K562 (cell line): ENCODE measurements around the gene TGOLN2. TPM values are rescaled to one million over a fixed set of nuclear protein-coding genes. Genes with fewer than 3 reads are reported as not detected.

Experiments
- ADNP ChIP-seq: fragments of 200-800 bp; sonication (Bioruptor generic); IDR thresholded peaks from 2 replicates; pipeline ENCODE4 v1.6.1; 2016; ENCODE audit warnings: missing genetic modification characterization, missing compliant biosample characterization
- ATF7 ChIP-seq: fragments of 450-650 bp; IDR thresholded peaks from 2 replicates; pipeline ENCODE4 v1.7.1; 2014; ENCODE audit warnings: mild to moderate bottlenecking, moderate library complexity
- CBX5 ChIP-seq: IDR thresholded peaks from 2 replicates; pipeline ENCODE4 v1.6.1; 2014; ENCODE audit warnings: low read depth, borderline replicate concordance
- DACH1 ChIP-seq: fragments of 450-650 bp; IDR thresholded peaks from 2 replicates; pipeline ENCODE4 v1.6.1; 2018; ENCODE audit not compliant: partially characterized antibody
- HMBOX1 ChIP-seq: sonication (generic); IDR thresholded peaks from 2 replicates; pipeline ENCODE4 v1.6.1; 2016
- JUND ChIP-seq, 2 experiments: IDR thresholded peaks; 2 replicates in 1 of 2; 3 replicates in 1 of 2; pipeline ENCODE4 v1.6.1; 2011; ENCODE audit warnings: borderline replicate concordance in 2 of 2, low read depth in 2 of 2, low read length in 2 of 2, improper control_type of control experiment in 1 of 2, missing biosample characterization in 1 of 2, missing genetic modification characterization in 1 of 2, missing genetic modification reagents in 1 of 2
- MAZ ChIP-seq, 2 experiments: fragments of 450-650 bp in 1 of 2; sonication (generic) in 1 of 2; formaldehyde crosslinking; IDR thresholded peaks in 1 of 2; conservative IDR thresholded peaks in 1 of 2; 2 replicates each; pipeline versions ENCODE4 v1.4.0 to v1.5.0; 2020; ENCODE audit warnings: mild to moderate bottlenecking in 1 of 2, missing genetic modification reagents in 1 of 2
- NCOA1 ChIP-seq: fragments of 450-650 bp; IDR thresholded peaks from 2 replicates; pipeline ENCODE4 v1.6.1; 2016; ENCODE audit warnings: low read depth
- POLR2G ChIP-seq: fragments of 200-400 bp; formaldehyde crosslinking; IDR thresholded peaks from 2 replicates; pipeline ENCODE4 v1.6.1; 2017; ENCODE audit warnings: low read depth, mild to moderate bottlenecking, antibody characterized with exemption, low read length, moderate library complexity
- POLR2H ChIP-seq: IDR thresholded peaks from 2 replicates; pipeline ENCODE4 v1.6.1; 2016; ENCODE audit warnings: missing genetic modification characterization, low read depth, mild to moderate bottlenecking, control low read depth, missing compliant biosample characterization, moderate library complexity
- U2AF2 ChIP-seq: fragments of 200-400 bp; formaldehyde crosslinking; optimal IDR thresholded peaks from 2 replicates; pipeline ENCODE3; 2017; ENCODE audit warnings: low read depth, mild to moderate bottlenecking, low read length
- ZBTB2 ChIP-seq: fragments of 450-650 bp; IDR thresholded peaks from 2 replicates; pipeline ENCODE4 v1.6.1; 2016; ENCODE audit warnings: antibody characterized with exemption
- ZMIZ1 ChIP-seq, 2 experiments: fragments of 150-350 bp in 1 of 2; IDR thresholded peaks; 2 replicates each; pipeline ENCODE4 v1.6.1; 2012 to 2016; ENCODE audit warnings: low read depth in 2 of 2, low read length in 2 of 2, mild to moderate bottlenecking in 1 of 2, moderate library complexity in 1 of 2
- ZNF436 ChIP-seq: fragments of 250-450, 450-650 bp; sonication (Bioruptor Pico); formaldehyde crosslinking; IDR thresholded peaks from 2 replicates; pipeline ENCODE4 v1.7.0; 2020; ENCODE audit warnings: mild to moderate bottlenecking
- ZNF695 ChIP-seq: fragments of 450-650 bp; formaldehyde crosslinking; IDR thresholded peaks from 2 replicates; pipeline ENCODE4 v1.4.0; 2020; ENCODE audit warnings: mild to moderate bottlenecking, moderate library complexity
- polyA plus RNA-seq, 8 experiments: library from polyadenylated mRNA; depleted of rRNA in 4 of 8; stranded (reverse) in 5 of 8; unstranded in 3 of 8; fragments of >200 nt; fragmentation: Nextera tagmentation in 2 of 8; fragmentation: Illumina TruSeq in 1 of 8; extraction: Ambion mirVana in 2 of 8; extraction: Trizol in 1 of 8; gene quantifications; 2 replicates each; pipeline versions ENCODE4 v1.2.1 to v1.2.3, GENCODE V29; 2011 to 2014; ENCODE audit warnings: inconsistent platforms in 1 of 8, missing spikeins in 1 of 8
- total RNA-seq, 7 experiments: library from RNA; depleted of rRNA in 6 of 7; stranded (reverse); fragments of >200 nt in 6 of 7; fragmentation: Illumina TruSeq in 2 of 7; extraction: Trizol in 2 of 7; gene quantifications; 2 replicates each; pipeline versions ENCODE4 v1.2.1 to v1.2.3, GENCODE V29; 2011 to 2021; ENCODE audit warnings: low replicate concordance in 1 of 7
- TF ChIP-seq, protein P1 (sequence below), 2 experiments: fragments of 250-450 bp in 1 of 2; fragments of 450-650 bp in 1 of 2; sonication (Bioruptor Pico) in 1 of 2; IDR thresholded peaks; 2 replicates each; pipeline versions ENCODE4 v1.6.1 to v1.8.0; 2016 to 2021; ENCODE audit warnings: mild to moderate bottlenecking in 2 of 2, moderate library complexity in 2 of 2, missing compliant biosample characterization in 1 of 2, missing genetic modification characterization in 1 of 2
- TF ChIP-seq, protein P2 (sequence below), 2 experiments: fragments of 200-800 bp in 1 of 2; sonication (Bioruptor generic) in 1 of 2; sonication (generic) in 1 of 2; formaldehyde crosslinking in 1 of 2; IDR thresholded peaks in 1 of 2; conservative IDR thresholded peaks in 1 of 2; 2 replicates each; pipeline versions ENCODE4 v1.5.0 to v1.6.1; 2016 to 2020; ENCODE audit warnings: missing compliant biosample characterization in 1 of 2, missing genetic modification characterization in 1 of 2, missing genetic modification reagents in 1 of 2

Gene TGOLN2
- total and polyA plus RNA-seq, 9 of the 15 experiments (the other 6 are each of a cell fraction or from before 2014, with no cell fraction given): 13.0 to 66.5 (median 35.9) TPM

- TF ChIP-seq, protein P1, sequence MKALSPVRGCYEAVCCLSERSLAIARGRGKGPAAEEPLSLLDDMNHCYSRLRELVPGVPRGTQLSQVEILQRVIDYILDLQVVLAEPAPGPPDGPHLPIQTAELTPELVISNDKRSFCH (CRISPR knock-in tag; IDR thresholded peaks at IDR 0.05): no peak
- TF ChIP-seq, protein P1 (tag; IDR thresholded peaks at IDR 0.05): no peak
- peak; percentile 31 to 65; a peak in 1 of 4 replicates for TF ChIP-seq MAZ (CRISPR knock-in tag; conservative IDR thresholded peaks at IDR 0.05 in 1 of 2, IDR thresholded peaks at IDR 0.05 in 1 of 2)
- peak; percentile 99 for TF ChIP-seq POLR2G
- no peak for TF ChIP-seq ZBTB2
- no peak for TF ChIP-seq ZNF436 (CRISPR knock-in tag)
- TF ChIP-seq, protein P2, sequence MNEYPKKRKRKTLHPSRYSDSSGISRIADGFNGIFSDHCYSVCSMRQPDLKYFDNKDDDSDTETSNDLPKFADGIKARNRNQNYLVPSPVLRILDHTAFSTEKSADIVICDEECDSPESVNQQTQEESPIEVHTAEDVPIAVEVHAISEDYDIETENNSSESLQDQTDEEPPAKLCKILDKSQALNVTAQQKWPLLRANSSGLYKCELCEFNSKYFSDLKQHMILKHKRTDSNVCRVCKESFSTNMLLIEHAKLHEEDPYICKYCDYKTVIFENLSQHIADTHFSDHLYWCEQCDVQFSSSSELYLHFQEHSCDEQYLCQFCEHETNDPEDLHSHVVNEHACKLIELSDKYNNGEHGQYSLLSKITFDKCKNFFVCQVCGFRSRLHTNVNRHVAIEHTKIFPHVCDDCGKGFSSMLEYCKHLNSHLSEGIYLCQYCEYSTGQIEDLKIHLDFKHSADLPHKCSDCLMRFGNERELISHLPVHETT (CRISPR knock-in tag; conservative IDR thresholded peaks at IDR 0.05 in 1 of 2, IDR thresholded peaks at IDR 0.05 in 1 of 2): peak; percentile 36 to 80; a peak in 2 of 4 replicates
- TF ChIP-seq NCOA1: peak; percentile 19; the same call in 1 of the 2 replicates
- peak; percentile 80 for TF ChIP-seq ATF7
- TF ChIP-seq HMBOX1: peak; percentile 87
- TF ChIP-seq ZMIZ1 (IDR thresholded peaks at IDR 0.05; ENCODE audit: low read depth in 2 of 2, low read length in 2 of 2): peak in 1 of 2 experiments; percentile 41; a peak in 1 of 4 replicates
- TF ChIP-seq DACH1: no peak
- TF ChIP-seq POLR2H (tag): peak; percentile 90
- TF ChIP-seq CBX5: no peak
- TF ChIP-seq ZNF695 (CRISPR knock-in tag): no peak
- TF ChIP-seq JUND (IDR thresholded peaks at IDR 0.05; ENCODE audit: borderline replicate concordance, low read depth, low read length): peak; percentile 73
- peak; percentile 38; the same call in 1 of the 3 replicates for TF ChIP-seq JUND (tag; IDR thresholded peaks at IDR 0.05; ENCODE audit: borderline replicate concordance, low read depth, low read length)
- TF ChIP-seq U2AF2: no peak
- no peak for TF ChIP-seq ADNP (tag)
Measured at GRCh38 chr2:85354286-85355072, 26.7 kb upstream of the TGOLN2 start, which contains the start of the genes ELMOD3 and RETSAT (continued).
